Psoas muscle (tissue), 8 donors: Measurements from ENCODE around the gene LCAT. TPM values are rescaled to one million over a fixed set of nuclear protein-coding genes. Genes with fewer than 3 reads are reported as not detected.

Source experiments
- ATAC-seq, 4 donors: fragments of 200-7000 bp; cut with Tn5 transposase; one replicate each; pipeline ENCODE4 v1.9.1; 2020; ENCODE audit warnings: moderate library complexity in 3 of 4, mild to moderate bottlenecking in 2 of 4
- DNase-seq, 2 donors: peaks; one replicate each; pipeline ENCODE4 v3.0.0-alpha.2; 2020
- H3K27ac ChIP-seq: fragments of 200-600 bp; one replicate; pipeline ENCODE4 v1.8.0; 2022
- H3K27me3 ChIP-seq, 3 donors: fragments of 200-600 bp in 1 of 3; one replicate each; pipeline versions ENCODE4 v1.6.1 to v1.8.0; 2013 to 2022; ENCODE audit warnings: low read length in 2 of 3, mild to moderate bottlenecking in 2 of 3, moderate library complexity in 1 of 3; ENCODE audit not compliant: insufficient read depth in 3 of 3
- H3K36me3 ChIP-seq, 2 donors: fragments of 200-600 bp in 1 of 2; one replicate each; pipeline versions ENCODE4 v1.6.1 to v1.8.0; 2013 to 2022; ENCODE audit warnings: low read depth in 1 of 2, mild to moderate bottlenecking in 1 of 2, moderate library complexity in 1 of 2; ENCODE audit not compliant: insufficient read depth in 1 of 2
- H3K4me1 ChIP-seq: fragments of 200-600 bp; one replicate; pipeline ENCODE4 v1.8.0; 2022
- H3K4me3 ChIP-seq: fragments of 200-600 bp; one replicate; pipeline ENCODE4 v1.8.0; 2022; ENCODE audit warnings: mild to moderate bottlenecking
- H3K9me3 ChIP-seq: fragments of 200-600 bp; one replicate; pipeline ENCODE4 v1.8.0; 2022
- WGBS, 3 donors: extraction: QIAGEN DNeasy Blood & Tissue Kit; methylation state at CpG; one replicate each; pipeline versions ENCODE4 v1.1.6 to v1.1.7; 2013; 5-methylcytosine and 5-hydroxymethylcytosine counted together
- intact Hi-C, 2 donors: fragments of 100-400 bp; cut with DNase I; formaldehyde crosslinking; loops; one replicate each; pipeline versions ENCODE4 v1.11.0 to v1.14.2; 2022
- polyA plus RNA-seq, 3 donors: library from polyadenylated mRNA; stranded (reverse); fragments of 200-250 nt; gene quantifications; one replicate each; pipeline ENCODE4 v1.2.3, GENCODE V29; 2013
- total RNA-seq, 4 donors: library from RNA; stranded (reverse); fragmentation: NEBNext Ultra II Directional in 2 of 4; extraction: Animal tissue kit (Norgen Biotek cat#: 25700) in 2 of 4; gene quantifications; one replicate each; pipeline versions ENCODE4 v1.2.1 to v1.2.4, GENCODE V29; 2021 to 2023
- TF ChIP-seq, protein P1 (sequence below): fragments of 200-600 bp; IDR thresholded peaks from one replicate; pipeline ENCODE4 v1.8.0; 2022; ENCODE audit warnings: antibody characterized with exemption
- donor health status: healthy with polysubstance abuse.
- donor health status: DM: no; HTN: no; CAD: no; lungs with moderate emphysema.
- donor health status: Bipolar disorder and iron deficiency.
- donor health status: healthy.
- donor health status: DM: yes; HTN: yes; CAD: no.
- donor health status: DM: no; HTN: no; CAD: no.
- donor health status: DM: no; HTN: no; CAD: no.
- donor health status: DM: yes; HTN: yes; CAD: no.

LCAT gene
- total and polyA plus RNA-seq, 7 donors = 4.1 to 15.1 (median 8.0) TPM

DNA sequence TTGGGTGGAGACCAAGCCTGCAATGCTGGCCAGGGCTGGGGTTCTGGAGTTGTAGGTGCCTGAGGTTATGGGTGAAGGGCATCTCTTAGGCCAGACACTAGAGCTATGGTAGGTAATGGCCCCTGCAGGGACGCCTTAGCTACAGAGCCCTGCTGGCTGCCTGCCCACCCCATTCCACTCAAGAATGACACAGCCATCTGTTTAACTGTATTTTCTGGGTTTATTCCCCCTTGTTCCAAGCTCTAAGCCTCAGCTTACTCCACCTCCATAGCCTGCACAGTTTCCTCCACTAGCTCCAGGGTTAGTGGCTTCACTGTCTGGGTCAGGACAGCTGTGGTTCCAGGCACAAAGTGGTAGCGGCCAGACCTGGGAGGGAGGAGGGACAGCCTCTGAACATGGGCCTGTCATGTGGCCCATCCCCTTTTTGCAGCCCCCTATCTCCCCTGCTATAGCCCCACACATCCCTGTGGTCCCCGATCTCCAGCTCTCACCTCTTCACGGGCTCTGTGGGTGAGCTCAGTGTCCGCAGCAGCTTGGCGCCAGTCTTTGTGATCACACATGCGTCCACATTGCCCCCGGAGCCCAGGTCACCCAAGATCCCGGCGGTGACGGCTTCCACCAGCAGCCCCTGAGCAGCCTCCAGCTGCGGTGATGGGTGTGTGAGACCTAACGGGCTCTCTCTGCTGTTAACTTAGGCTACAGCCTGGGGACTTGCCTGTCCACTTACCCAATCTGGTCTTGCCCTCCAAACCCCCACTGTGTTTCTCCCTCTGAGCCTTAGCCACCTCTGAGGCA is 9.4 kb downstream of the LCAT start:
- Histone ChIP-seq H3K4me3 (peak overlapping the region; percentile 81), H3K27ac (peak overlapping the region; percentile 82), H3K27me3 (no peaks in the 10 kb centered on the region), H3K9me3 (no peaks in the 10 kb centered on the region), H3K36me3 (peaks cover 0 to 21% of the 10 kb centered on the region in 2 donors), H3K4me1 (peaks cover 24% of the 10 kb centered on the region)
- TF ChIP-seq, protein P1, sequence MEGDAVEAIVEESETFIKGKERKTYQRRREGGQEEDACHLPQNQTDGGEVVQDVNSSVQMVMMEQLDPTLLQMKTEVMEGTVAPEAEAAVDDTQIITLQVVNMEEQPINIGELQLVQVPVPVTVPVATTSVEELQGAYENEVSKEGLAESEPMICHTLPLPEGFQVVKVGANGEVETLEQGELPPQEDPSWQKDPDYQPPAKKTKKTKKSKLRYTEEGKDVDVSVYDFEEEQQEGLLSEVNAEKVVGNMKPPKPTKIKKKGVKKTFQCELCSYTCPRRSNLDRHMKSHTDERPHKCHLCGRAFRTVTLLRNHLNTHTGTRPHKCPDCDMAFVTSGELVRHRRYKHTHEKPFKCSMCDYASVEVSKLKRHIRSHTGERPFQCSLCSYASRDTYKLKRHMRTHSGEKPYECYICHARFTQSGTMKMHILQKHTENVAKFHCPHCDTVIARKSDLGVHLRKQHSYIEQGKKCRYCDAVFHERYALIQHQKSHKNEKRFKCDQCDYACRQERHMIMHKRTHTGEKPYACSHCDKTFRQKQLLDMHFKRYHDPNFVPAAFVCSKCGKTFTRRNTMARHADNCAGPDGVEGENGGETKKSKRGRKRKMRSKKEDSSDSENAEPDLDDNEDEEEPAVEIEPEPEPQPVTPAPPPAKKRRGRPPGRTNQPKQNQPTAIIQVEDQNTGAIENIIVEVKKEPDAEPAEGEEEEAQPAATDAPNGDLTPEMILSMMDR = no peak
- DNase-seq = peak in 1 of 2 donors; percentile 59
- WGBS, 3 donors = 22 to 35% (median 29%) methylated on average over 12 to 13 of the region's 13 CpGs
- intact Hi-C loops = loop anchor here in 1 of 2 donors (10.0 kb wide), 1 partner anchor 410 kb away; the partner anchor contains the start of gene RIPOR1
- peak; percentile 7 to 11 (median 8) for ATAC-seq

DNA sequence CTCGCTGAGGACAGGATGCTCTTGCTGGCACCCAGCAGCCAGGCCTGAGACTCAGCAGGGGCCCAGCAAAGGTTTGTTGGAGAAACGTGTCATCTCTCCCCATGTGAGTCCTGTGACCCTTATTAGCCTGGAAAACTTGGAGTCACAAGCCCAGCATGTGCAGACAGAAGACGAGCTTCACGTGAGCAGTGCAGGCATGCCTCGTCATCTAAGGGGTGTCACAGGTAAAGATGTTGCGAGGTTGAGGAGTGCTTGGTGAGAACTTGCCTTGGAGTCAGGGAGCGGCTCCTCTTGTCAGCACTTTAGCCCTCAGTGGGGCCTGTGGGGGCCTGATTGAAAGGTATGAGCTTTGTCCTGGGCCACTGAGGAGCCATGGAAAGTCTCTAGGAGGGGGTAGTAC is 10.1 kb downstream of the LCAT start:
- TF ChIP-seq, protein P1 = no peak
- Histone ChIP-seq H3K36me3 (peaks cover 0 to 23% of the 10 kb centered on the region in 2 donors), H3K4me3 (no peak overlapping the region), H3K9me3 (no peaks in the 10 kb centered on the region), H3K27me3 (no peaks in the 10 kb centered on the region), H3K27ac (peak overlapping the region; percentile 82), H3K4me1 (peaks cover 24% of the 10 kb centered on the region)
- intact Hi-C loops = loop anchor here in 1 of 2 donors (10.0 kb wide), 1 partner anchor 409 kb away; the partner anchor contains the start of gene RIPOR1
- ATAC-seq = no peak
- no peak for DNase-seq
- WGBS, 3 donors = 74 to 83% (median 75%) methylated on average over 7 of the region's 7 CpGs

DNA sequence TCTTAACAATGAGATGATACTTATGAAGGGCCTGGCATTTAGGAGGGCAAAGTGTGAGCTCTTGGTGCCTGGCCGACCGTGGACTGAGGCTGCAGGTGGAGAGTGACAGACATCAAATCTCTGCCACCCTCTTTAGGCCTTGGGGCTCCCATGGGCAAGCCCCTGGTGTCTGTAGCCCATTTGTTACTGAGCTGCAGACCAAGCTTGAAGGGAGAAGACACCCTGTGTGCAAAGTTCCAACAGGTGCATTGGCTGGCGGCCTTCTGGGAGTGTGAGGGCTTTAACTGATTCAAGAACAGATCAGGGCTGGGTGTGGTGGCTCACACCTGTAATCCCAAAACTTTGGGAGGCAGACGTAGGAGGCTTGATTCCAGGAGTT is 11.5 kb downstream of the LCAT start:
- 84 to 90% (median 88%) methylated on average over 4 of the region's 4 CpGs for WGBS, 3 donors
- H3K36me3 ChIP-seq = peaks cover 0 to 34% of the 10 kb centered on the region in 2 donors
- no peak overlapping the region for H3K4me3 ChIP-seq
- H3K9me3 ChIP-seq = no peaks in the 10 kb centered on the region
- TF ChIP-seq, protein P1 = no peak
- H3K4me1 ChIP-seq = peaks cover 26% of the 10 kb centered on the region
- intact Hi-C loops = loop anchor here in 1 of 2 donors (10.0 kb wide), 1 partner anchor 408 kb away; the partner anchor contains the start of gene RIPOR1
- H3K27ac ChIP-seq = no peak overlapping the region
- DNase-seq (no peak), ATAC-seq (no peak)
- H3K27me3 ChIP-seq = no peaks in the 10 kb centered on the region

DNA sequence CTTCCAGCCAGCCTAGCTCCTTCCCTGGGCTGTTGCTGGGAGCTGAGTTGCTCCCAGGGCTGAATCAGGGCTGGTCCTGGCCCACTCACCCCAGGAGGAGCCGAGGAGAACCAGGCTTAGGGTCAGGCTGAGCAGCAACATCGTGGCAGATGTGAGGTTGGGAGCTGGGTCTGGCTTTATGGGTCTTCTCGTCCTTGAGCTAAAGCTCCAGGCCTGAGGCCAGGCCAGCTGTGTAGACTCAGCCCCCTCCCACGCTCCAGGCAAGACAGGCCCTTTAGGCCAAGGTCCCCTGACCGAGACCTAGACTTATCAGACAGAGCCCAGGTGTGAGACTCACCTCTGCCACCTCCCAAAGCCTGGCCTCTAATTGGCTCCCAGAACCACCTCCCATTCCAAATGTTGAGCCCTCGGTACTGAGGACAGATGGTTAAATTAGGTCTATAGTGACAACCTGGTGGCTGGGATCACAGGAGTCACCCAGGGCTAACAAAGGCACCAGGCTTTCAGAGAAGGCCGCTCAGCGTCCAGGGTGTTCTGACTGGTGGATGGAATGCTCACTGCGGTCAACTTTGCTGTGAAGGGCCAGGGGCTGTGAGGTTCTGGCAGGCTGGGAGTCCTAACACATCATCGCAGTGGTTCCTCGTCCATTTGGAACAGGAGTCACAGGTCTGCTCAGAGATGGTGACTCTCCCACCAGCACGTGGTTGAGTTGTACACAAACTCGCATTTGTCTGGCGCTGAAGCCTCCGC is 12.0 kb downstream of the LCAT start, which contains the start of gene CTRL:
Gene CTRL (minus strand): TSS at position 151 of the 750 bp plus-strand sequence. CDS start 10 bp downstream, at position 141.
- Histone ChIP-seq H3K4me1 (peaks cover 21% of the 10 kb centered on the region), H3K9me3 (no peaks in the 10 kb centered on the region), H3K4me3 (no peak within 1 kb of the TSS), H3K27me3 (no peaks in the 10 kb centered on the region), H3K36me3 (peaks cover 0 to 36% of the 10 kb centered on the region in 2 donors), H3K27ac (no peak within 1 kb of the TSS)
- DNase-seq (peak in 1 of 2 donors; percentile 50), ATAC-seq (no peak)
- intact Hi-C loops = loop anchor here in 1 of 2 donors (10.0 kb wide), 1 partner anchor 407 kb away; the partner anchor contains the start of gene RIPOR1
- 81 to 88% (median 81%) methylated on average over 15 of the region's 15 CpGs for WGBS, 3 donors
- TF ChIP-seq, protein P1 = peak; percentile 6
